NCI-H2227 treated with DMSO at 0.1 percent for 48 hours (cell line): ENCODE measurements around the gene REEP3.

Source experiments
- DNase-seq: peaks from one replicate; lab custom pipeline; 2025; lab: John Stamatoyannopoulos, UW

The REEP3 gene

GRCh38 chr10:63588436-63589167 lies 67.4 kb downstream of the REEP3 start:
- no peak for DNase-seq

DNA sequence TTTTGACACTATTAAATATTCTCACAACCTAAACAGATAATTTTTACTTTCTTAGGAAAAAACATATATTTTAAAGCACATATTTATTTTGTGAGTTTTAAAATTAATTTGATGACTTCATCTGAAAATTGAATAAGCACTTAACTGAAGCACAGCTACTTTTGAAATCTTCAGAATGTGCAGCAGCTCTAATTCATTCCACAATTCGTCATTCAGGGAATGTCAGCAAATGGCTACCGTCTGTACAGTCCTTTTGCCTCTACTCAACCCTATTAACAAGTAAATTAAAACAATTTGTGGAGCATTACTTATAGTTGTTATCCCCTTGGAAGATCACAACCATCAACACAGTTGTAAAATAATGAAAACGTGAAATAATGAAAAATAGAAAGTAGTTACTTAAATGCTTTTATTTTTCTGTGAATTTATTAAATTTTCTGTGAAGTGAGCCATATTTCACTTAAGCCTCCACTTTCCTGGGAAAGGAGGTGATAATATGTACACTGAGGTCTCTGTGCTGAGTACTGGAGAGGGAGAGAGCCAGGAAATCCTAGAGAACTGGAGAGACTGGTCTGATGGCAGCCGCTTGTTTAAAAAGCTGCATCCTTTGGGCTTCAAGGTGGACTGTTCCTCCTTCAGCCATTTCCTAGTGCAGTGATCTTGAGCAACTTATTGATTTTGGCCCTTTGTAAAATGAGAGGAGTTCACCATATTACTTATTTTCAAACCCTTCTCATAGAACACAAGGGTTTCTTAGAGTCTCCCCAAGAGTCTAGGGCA lies 70.6 kb downstream of the REEP3 start:
- no peak for DNase-seq

DNA sequence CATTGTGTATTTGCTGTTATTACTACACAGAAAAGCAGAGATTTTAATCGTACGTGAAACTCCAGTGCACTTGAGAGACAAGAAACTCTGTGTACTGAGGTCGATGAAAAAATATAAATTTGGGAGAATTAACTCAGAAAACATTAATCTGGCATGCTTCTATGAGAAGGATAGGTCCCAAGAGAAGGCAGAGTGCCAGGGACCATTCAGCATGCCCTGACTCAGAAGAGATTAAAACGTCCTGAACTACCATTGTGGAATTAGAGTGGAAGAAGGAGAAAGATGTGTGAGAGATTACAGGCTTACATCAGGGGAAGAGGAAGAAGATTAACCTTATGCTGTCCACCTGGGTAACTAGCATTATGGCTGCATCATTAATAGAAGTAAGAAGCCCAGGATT lies 72.4 kb downstream of the REEP3 start:
- DNase-seq: no peak

DNA sequence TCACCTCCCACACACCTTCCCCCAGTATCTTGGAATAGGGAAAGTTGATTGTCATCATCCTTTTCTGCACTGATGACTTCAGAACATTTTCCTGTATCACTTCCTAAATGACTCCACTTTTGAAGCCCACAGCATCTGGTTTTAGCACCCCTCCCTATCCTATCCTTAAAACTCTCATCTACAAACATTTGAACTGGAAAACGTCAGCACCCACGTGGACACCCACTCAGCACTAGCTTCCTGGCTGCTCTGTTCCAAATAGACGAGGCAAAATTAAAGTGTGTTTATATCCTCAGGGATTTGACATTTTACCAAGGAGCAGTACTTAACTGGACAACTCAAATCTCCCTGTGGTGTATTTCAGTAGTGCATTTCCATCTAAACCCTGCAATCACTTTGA lies 73.9 kb downstream of the REEP3 start:
- DNase-seq: no peak

DNA sequence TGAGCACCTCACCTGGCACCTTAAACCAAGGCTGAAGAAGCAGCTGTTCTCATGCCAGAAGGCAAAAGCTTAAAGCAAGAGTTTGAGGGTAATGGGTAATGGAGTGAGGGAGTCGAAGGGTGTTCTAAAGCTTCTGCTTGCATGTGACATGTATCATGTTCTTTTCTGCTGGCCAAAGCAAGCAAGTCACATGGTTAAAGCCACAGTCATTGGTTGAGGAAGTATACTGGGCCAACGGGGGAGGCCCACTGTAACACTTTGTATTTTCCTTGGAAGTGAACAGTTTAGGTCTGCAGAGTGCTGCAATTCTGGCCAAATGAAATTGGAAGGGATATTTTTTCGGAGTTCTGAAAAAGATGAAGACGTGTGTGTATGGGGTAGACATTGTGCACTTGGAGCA lies 75.7 kb downstream of the REEP3 start:
- no peak for DNase-seq

- DNase-seq: no peak
Measured at GRCh38 chr10:63600540-63600939, 79.3 kb downstream of the REEP3 start.

DNA sequence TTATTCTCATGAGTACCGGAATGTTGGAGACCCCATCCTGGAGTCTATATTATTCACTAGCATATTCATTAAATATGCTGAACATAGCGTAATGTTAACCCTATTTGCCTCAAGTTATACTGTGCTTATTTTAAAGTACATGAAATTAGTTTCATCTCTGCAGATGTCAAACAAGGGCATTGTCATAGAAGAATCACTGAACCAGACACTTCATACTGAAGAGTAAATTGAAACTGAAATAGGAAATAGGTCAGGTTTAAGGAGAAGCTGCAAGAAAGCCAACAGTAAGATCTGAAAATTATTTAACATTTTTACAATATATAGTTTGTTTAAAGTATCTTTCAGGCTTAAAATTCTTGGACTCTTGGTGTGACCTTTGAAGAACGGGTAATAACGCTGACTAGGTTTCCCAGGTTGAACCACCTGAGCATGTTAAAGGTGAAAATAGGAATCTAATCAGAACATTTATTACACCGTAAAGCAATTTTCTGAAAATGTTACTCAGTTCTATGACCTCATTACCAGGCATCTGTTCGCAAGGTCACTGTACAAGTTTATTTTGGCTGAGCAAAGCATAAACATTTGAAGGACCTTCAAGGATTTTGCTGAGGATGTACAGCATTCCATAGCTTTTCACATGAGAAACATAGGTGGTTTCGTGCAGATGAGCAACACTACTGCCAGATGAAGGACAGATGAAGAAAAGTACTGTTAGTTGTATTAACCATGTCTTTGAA lies 82.7 kb downstream of the REEP3 start:
- DNase-seq: no peak

GRCh38 chr10:63605197-63605967 lies 84.2 kb downstream of the REEP3 start:
- no peak for DNase-seq

GRCh38 chr10:63608511-63608910 lies 87.3 kb downstream of the REEP3 start:
- no peak for DNase-seq

DNA sequence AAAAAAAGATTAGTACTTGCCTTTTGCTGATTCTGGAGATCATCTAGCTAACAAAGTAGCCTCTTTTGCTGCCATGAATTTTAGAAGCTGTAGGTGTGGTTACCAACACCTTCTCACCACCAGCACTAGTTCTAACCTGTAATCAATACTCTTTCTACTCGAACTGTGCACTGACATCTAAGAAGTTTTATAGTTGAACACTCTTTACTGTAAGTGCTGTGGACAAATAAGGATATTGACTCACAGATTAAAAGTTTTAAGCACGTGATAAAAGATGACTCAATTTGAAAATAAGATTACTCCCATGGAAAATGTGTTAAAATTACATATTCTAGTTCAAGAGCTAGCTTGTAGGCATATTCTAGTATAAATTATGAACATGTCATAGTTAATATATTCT lies 89.9 kb downstream of the REEP3 start:
- no peak for DNase-seq

GRCh38 chr10:63614371-63614891 lies 93.2 kb downstream of the REEP3 start:
- no peak for DNase-seq

- DNase-seq: no peak
Measured at GRCh38 chr10:63618552-63618951, 97.4 kb downstream of the REEP3 start.

GRCh38 chr10:63619426-63619825 lies 98.2 kb downstream of the REEP3 start:
- no peak for DNase-seq

DNA sequence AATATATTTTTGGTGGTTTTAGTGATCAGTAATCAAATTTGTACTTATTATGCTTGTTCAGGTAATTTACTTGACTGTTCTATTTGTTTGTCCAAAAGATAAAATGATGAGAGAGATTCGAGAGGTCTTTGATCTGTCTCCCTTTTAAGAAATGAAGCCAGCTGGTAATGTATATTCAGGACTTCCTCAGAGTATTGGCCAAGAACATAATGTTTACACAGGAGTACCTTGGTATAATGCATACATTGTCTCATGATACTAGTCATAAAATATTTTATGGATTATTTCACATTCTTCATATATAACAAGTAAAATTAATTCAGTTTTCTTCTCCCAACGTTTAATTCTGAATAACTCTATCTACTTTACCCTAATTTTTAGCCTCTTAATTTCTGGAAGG lies 100.9 kb downstream of the REEP3 start:
- DNase-seq: no peak

GRCh38 chr10:63624701-63625100 lies 103.5 kb downstream of the REEP3 start:
- DNase-seq: no peak

GRCh38 chr10:63627396-63627795 lies 106.2 kb downstream of the REEP3 start:
- DNase-seq: no peak

GRCh38 chr10:63627881-63628296 lies 106.7 kb downstream of the REEP3 start:
- DNase-seq: no peak

- peak; percentile 74 for DNase-seq
Measured at GRCh38 chr10:63628526-63629362, 107.5 kb downstream of the REEP3 start.

- DNase-seq: peak; percentile 85
Measured at GRCh38 chr10:63629363-63630084, 108.3 kb downstream of the REEP3 start.
